Activated T-cell treated with anti-CD3 and anti-CD28 coated beads for 24 hours (primary cell): ENCODE results near the gene ST8SIA2.
"Not testable (repeated sequence)": the region's sequence is repeated elsewhere in the genome, so short reads cannot be mapped to it uniquely, and the experiment has no call there.

Experiments used
- DNase-seq: peaks from one replicate; pipeline ENCODE4 v3.0.0-alpha.2; 2020; ENCODE audit warnings: low read depth

The ST8SIA2 gene

GRCh38 chr15:92443381-92443780, 49.7 kb downstream of the ST8SIA2 start:
- DNase-seq = no peak

- no peak for DNase-seq
These were observed 51.0 kb downstream of the ST8SIA2 start for GRCh38 chr15:92444631-92445030.

GRCh38 chr15:92448370-92448769, 54.7 kb downstream of the ST8SIA2 start:
- DNase-seq = no peak

- DNase-seq = no peak
These were observed 55.8 kb downstream of the ST8SIA2 start for GRCh38 chr15:92449476-92449875.

- DNase-seq = no peak
These were observed 57.6 kb downstream of the ST8SIA2 start for GRCh38 chr15:92451225-92451825.

- DNase-seq = no peak
These were observed 58.5 kb downstream of the ST8SIA2 start for GRCh38 chr15:92452143-92452542.

- DNase-seq = no peak
These were observed 59.9 kb downstream of the ST8SIA2 start for GRCh38 chr15:92453607-92454006.

- no peak for DNase-seq
These were observed 60.9 kb downstream of the ST8SIA2 start for GRCh38 chr15:92454555-92455105.

- no peak for DNase-seq
These were observed 61.6 kb downstream of the ST8SIA2 start for GRCh38 chr15:92455271-92455670.

- DNase-seq = no peak
These were observed 63.9 kb downstream of the ST8SIA2 start for GRCh38 chr15:92457471-92458041.

GRCh38 chr15:92460023-92460422, 66.3 kb downstream of the ST8SIA2 start:
- no peak for DNase-seq

- no peak for DNase-seq
These were observed 68.9 kb downstream of the ST8SIA2 start for GRCh38 chr15:92462424-92463125.

GRCh38 chr15:92463352-92463751, 69.7 kb downstream of the ST8SIA2 start:
- no peak for DNase-seq

GRCh38 chr15:92463826-92464225, 70.1 kb downstream of the ST8SIA2 start:
- DNase-seq = no peak

- DNase-seq = no peak
These were observed 73.2 kb downstream of the ST8SIA2 start for GRCh38 chr15:92466834-92467233.

- no peak for DNase-seq
These were observed 73.6 kb downstream of the ST8SIA2 start for GRCh38 chr15:92467245-92467644.

GRCh38 chr15:92468991-92469390, 75.3 kb downstream of the ST8SIA2 start:
- DNase-seq = no peak

- no peak for DNase-seq
These were observed 77.6 kb downstream of the ST8SIA2 start for GRCh38 chr15:92471288-92471687.

GRCh38 chr15:92473756-92474155, 80.1 kb downstream of the ST8SIA2 start:
- no peak for DNase-seq

- not testable (repeated sequence) for DNase-seq
These were observed 86.0 kb downstream of the ST8SIA2 start for GRCh38 chr15:92479730-92480129.

- no peak for DNase-seq
These were observed 86.7 kb downstream of the ST8SIA2 start for GRCh38 chr15:92480361-92480760.

GRCh38 chr15:92485441-92485840, 91.8 kb downstream of the ST8SIA2 start:
- no peak for DNase-seq

GRCh38 chr15:92492551-92493115, 99.0 kb downstream of the ST8SIA2 start:
- DNase-seq = no peak
